ENCODE data around the gene NRXN2. TPM values are rescaled to one million over a fixed set of nuclear protein-coding genes. Genes with fewer than 3 reads are reported as not detected.

The NRXN2 gene
- total RNA-seq, 8 experiments from 2014 or later = 0.51 to 120 (median 71.9) TPM

DNA sequence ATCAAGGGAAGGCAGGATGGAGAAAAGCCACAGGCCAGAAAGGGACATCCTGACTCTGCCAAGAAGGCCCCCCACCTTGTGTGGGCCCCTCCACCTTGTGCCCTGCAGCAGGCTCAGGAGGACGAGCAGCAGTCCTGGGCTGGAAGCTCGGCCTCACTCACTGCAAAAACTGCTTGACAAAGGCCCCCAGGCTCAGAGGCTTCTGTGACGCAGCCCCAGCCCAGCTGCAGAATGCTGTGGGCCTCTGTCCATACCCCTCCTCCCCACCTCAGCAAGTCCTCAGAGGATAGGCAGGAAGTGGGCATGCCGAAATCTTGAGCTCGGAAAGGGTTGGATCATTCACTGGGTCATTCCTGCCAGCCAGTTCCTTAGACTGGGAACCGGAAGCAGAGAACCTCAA, 61.9 kb downstream of the NRXN2 start:
- peak in 1 of 8 experiments; percentile 56 for ATAC-seq (replicated peaks in 6 of 8)
- no peaks in the 10 kb centered on the region for H3K4me1 ChIP-seq (replicated peaks in 1 of 2)
- H3K4me3 ChIP-seq = no peak overlapping the region
- in situ Hi-C loops (cut with MboI; ENCODE audit: low pct_unique_long_range_greater_than_20kb in 2 of 9, low sequenced_read_pairs in 9 of 9, unreplicated experiment in 9 of 9) = no loop called here
- WGBS, 10 experiments = 40 to 100% (median 62%) methylated on average over 1 to 3 of the region's 6 CpGs; no CpG with 5 or more reads in 2 of the 10 experiments
- no peak overlapping the region for H3K27ac ChIP-seq

DNA sequence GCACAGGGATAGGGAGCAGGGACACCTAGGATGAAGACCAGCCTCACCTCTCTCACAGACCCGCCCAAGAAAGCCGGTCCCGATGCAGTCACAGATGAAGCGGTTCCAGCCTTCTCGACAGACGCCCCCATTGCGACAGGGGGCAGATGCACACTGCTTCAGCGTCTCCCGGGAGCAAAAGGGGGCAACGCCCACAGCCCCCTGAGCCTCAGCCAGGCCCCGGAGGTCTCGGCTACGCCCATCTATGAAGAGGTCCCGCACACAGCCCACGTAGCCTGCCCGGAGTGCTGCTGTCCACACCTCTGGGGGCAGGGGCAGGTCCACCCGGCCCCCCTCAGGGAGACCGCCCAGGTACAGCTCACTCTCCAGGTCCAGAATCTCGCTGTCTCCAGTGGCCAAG, 62.3 kb downstream of the NRXN2 start:
- WGBS, 10 experiments = 30 to 100% (median 100%) methylated on average over 1 to 4 of the region's 19 CpGs; no CpG with 5 or more reads in 5 of the 10 experiments
- Histone ChIP-seq H3K27ac (no peak overlapping the region), H3K4me1 (replicated peaks in 1 of 2) (no peaks in the 10 kb centered on the region), H3K4me3 (no peak overlapping the region)
- ATAC-seq (replicated peaks in 6 of 8) = no peak
- in situ Hi-C loops (cut with MboI; ENCODE audit: low pct_unique_long_range_greater_than_20kb in 2 of 9, low sequenced_read_pairs in 9 of 9, unreplicated experiment in 9 of 9) = no loop called here

DNA sequence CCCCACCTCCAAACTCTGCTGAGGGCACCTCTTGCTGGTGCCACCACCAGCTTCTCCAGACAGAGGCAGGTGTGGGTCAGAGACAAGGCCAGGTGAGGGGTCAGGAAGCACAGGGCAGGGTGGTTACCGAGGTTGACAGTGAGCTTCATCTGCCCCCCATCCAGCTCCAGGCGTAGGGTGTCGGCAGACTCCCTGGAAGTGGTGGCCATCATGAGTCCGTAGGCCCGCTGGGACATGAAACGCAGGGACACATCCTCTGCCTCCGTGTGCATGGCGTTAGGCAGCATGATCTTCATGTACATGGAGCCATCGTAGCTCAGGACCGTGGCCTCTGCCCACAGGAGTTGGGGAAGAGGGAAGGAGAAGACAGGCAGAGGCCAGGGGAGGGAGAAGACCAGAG, 62.8 kb downstream of the NRXN2 start:
- Histone ChIP-seq H3K4me1 (replicated peaks in 1 of 2) (no peaks in the 10 kb centered on the region), H3K27ac (no peak overlapping the region), H3K4me3 (no peak overlapping the region)
- no peak for ATAC-seq (replicated peaks in 6 of 8)
- 80 to 90% (median 89%) methylated on average over 1 to 8 of the region's 10 CpGs; no CpG with 5 or more reads in 6 of the 10 experiments for WGBS, 10 experiments
- in situ Hi-C loops (cut with MboI; ENCODE audit: low pct_unique_long_range_greater_than_20kb in 2 of 9, low sequenced_read_pairs in 9 of 9, unreplicated experiment in 9 of 9) = no loop called here

DNA sequence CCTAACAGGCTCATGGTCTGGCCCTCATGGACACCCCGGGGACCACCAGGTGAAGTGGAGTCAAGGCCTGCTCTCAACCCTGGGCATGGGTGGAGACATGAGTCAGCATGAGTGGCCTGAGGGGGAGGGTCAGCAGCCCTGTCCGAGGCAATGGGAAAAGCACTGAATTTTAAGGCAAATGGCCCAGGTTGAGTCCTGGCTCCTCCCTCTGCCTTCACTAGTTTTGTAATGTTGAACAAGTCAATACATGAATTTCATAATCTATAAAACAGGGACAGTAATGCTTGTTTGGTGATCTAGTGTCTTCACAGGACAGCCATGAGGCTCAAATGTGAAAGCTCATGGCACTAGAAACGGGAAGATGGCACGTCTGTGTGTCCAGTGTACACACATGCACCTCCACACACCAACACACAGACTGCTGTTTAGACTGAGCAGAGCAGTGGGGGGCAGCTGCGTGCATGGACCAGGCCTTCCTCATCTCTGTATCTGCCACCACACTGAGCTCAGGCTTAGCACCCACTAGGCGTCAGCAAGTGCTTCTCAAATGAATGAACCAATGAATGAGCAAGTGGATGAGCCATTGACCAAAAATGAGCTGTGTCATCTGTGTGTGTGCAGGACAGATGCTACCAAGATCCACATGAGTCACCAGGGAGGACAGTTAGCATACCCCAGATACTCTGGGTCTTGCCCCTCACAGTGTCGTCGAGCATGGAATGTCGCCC, 63.4 kb downstream of the NRXN2 start:
- in situ Hi-C loops (cut with MboI; ENCODE audit: low pct_unique_long_range_greater_than_20kb in 2 of 9, low sequenced_read_pairs in 9 of 9, unreplicated experiment in 9 of 9) = loop anchor here in 1 of 9 experiments (10.0 kb wide), 1 partner anchor 205 kb away; no protein-coding TSS in a partner anchor
- H3K27ac ChIP-seq = no peak overlapping the region
- WGBS, 10 experiments = 26 to 90% (median 71%) methylated on average over 2 to 8 of the region's 9 CpGs; no CpG with 5 or more reads in 4 of the 10 experiments
- peak; percentile 29 to 94 (median 52) for ATAC-seq (replicated peaks in 6 of 8)
- no peak overlapping the region for H3K4me3 ChIP-seq
- H3K4me1 ChIP-seq (replicated peaks in 1 of 2) = no peaks in the 10 kb centered on the region

DNA sequence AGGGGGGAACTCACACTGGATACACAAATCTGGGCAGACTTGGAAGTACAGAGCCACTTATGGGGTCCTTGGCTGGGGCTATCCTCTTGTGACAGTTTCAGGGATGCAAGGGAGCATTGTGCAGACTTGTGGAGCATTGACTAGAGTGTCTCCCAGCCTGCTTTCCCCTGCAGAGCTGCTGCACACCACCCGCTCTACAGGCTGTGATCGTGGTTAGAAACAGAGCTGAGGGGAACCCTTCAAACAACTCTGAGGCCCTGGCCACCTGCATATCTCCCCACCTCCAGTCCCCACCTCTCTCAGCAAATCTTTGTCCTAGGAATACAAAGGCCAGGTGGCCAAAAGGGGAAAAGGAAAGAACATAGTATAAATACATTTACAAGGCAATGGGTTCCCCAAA, 64.7 kb downstream of the NRXN2 start:
- in situ Hi-C loops (cut with MboI; ENCODE audit: low pct_unique_long_range_greater_than_20kb in 2 of 9, low sequenced_read_pairs in 9 of 9, unreplicated experiment in 9 of 9) = loop anchor here in 1 of 9 experiments (10.0 kb wide), 1 partner anchor 203 kb away; no protein-coding TSS in a partner anchor

DNA sequence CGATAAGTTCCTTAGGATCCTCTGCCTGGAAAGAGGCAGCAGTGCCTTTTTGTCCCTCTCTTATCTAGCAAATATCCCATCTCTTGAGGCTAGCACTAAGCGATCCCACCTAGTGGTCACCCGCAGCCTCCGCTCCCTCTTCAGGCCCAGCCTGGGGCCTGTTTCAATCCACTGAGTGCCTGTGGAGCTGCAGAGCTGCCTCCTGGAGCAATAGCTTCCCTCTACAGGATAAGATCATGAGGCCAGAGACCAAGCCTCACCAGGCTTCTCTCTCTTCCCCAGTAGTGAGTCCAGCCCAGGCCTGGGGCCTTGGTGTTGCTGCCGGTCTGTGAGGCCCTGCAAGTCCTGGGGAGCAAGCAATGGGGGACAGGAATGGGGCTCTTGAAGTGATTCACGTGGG, 66.1 kb downstream of the NRXN2 start:
- Histone ChIP-seq H3K4me1 (replicated peaks in 1 of 2) (peaks cover 7 to 8% of the 10 kb centered on the region in 2 donors), H3K27ac (peak overlapping the region in 1 of 2 donors; percentile 35), H3K4me3 (no peak overlapping the region)
- WGBS, 10 experiments = 78 to 100% (median 85%) methylated on average over 2 to 4 of the region's 6 CpGs; no CpG with 5 or more reads in 5 of the 10 experiments
- peak in 1 of 8 experiments; percentile 6 for ATAC-seq (replicated peaks in 6 of 8)
- in situ Hi-C loops (cut with MboI; ENCODE audit: low pct_unique_long_range_greater_than_20kb in 2 of 9, low sequenced_read_pairs in 9 of 9, unreplicated experiment in 9 of 9) = loop anchor here in 1 of 9 experiments (10.0 kb wide), 1 partner anchor 202 kb away; no protein-coding TSS in a partner anchor

More for the DNA sequence above, 64.7 kb downstream of the NRXN2 start:
- Histone ChIP-seq H3K4me3 (no peak overlapping the region), H3K27ac (no peak overlapping the region), H3K4me1 (replicated peaks in 1 of 2) (peaks cover 1 to 3% of the 10 kb centered on the region in 2 donors)
- ATAC-seq (replicated peaks in 6 of 8) = no peak
- WGBS, 10 experiments = no CpG with 5 or more reads among the region's 2 CpGs

DNA sequence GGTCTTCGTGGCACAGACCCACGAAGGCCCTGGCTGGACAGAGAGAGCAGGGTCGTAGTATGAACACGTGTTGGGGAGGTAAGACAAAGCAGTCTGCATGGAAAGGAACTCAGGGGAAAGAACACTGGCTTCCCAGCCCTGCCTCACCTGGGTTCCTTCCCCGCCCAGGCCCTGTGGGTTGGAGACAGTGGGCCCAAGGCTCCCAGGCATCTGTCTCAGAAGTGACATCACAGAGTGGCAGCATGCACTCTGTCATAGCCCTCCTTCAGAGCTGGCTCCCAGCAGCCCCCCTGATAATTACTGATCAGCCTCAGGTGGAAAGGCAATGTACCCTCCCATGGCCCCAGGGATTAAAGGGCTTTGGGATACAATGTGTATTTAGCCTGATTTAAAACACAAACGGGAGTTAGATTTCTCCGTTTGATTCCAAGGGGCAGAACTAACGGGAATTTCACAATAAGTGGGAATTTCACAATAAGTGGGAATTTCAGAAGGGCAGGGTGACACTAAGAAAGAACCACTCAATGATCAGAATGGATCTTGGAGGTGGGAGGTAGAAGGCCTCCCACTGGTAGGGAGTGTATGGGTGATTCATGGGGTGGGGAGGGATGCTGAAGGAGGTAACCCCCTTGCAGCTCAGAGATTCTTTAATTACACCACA, 66.9 kb downstream of the NRXN2 start:
- Histone ChIP-seq H3K4me1 (replicated peaks in 1 of 2) (peaks cover 7 to 8% of the 10 kb centered on the region in 2 donors), H3K4me3 (no peak overlapping the region), H3K27ac (no peak overlapping the region)
- in situ Hi-C loops (cut with MboI; ENCODE audit: low pct_unique_long_range_greater_than_20kb in 2 of 9, low sequenced_read_pairs in 9 of 9, unreplicated experiment in 9 of 9) = loop anchor here in 1 of 9 experiments (10.0 kb wide), 1 partner anchor 201 kb away; no protein-coding TSS in a partner anchor
- peak in 2 of 8 experiments; percentile 10 to 34 for ATAC-seq (replicated peaks in 6 of 8)
- WGBS, 10 experiments = 0 to 100% (median 82%) methylated on average over 1 to 4 of the region's 8 CpGs; no CpG with 5 or more reads in 3 of the 10 experiments

DNA sequence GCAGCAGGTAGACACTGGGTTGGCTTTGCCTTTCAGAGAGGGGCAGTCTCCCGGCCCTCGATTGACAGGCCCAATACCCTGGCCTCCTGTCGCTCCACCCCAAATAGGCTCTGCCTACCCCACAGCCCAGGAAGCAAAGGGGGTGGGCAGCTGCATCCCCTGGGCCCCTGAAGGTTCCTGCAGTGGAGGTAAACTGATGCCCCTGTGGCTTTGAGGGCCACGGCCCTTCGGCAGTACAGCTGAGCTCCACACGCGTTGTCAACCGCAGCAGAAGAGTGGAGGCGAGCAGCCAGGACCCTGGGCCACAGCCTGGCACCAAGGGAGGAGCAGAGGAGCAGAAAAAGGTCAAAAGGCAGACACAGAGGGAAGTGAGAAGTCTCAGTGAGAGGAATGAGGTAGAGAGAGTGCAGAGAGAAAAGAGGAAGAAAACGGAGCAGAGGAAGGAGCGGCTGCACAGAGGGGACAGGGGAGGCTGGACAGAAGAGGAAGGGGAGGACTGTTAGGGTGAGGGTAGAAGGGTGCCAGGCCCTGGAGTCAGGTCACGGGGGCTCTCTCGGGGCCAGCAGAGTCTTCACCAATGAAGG, 67.9 kb downstream of the NRXN2 start:
- no peak for ATAC-seq (replicated peaks in 6 of 8)

DNA sequence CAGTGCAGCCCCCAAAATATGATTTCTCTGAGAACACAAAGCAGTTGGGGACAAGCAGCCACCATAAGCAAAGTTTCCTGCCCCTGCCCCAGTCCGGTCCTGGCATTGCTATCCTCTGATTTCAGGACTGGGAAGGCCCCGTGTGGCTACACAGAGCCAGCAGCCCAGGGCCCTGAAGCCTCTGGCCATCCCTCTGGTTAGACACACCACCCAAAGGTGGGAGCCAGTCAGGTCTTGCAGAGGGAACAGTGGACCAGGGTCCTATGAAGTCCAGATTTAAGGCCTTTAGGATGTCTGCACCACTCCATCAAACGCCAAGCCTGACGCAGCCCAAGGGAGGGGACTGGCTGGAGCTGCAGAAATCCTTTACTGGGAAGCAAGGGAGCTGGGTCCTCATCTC, 68.6 kb downstream of the NRXN2 start:
- Histone ChIP-seq H3K4me3 (no peak overlapping the region), H3K27ac (no peak overlapping the region), H3K4me1 (replicated peaks in 1 of 2) (peaks cover 9 to 10% of the 10 kb centered on the region in 2 donors)
- WGBS, 10 experiments = 80 to 100% methylated on average over 1 of the region's 4 CpGs; no CpG with 5 or more reads in 8 of the 10 experiments
- in situ Hi-C loops (cut with MboI; ENCODE audit: low pct_unique_long_range_greater_than_20kb in 2 of 9, low sequenced_read_pairs in 9 of 9, unreplicated experiment in 9 of 9) = loop anchor here in 1 of 9 experiments (10.0 kb wide), 1 partner anchor 200 kb away; no protein-coding TSS in a partner anchor
- ATAC-seq (replicated peaks in 6 of 8) = no peak

More for the DNA sequence above, 67.9 kb downstream of the NRXN2 start:
- Histone ChIP-seq H3K4me1 (replicated peaks in 1 of 2) (peaks cover 7 to 8% of the 10 kb centered on the region in 2 donors), H3K27ac (no peak overlapping the region), H3K4me3 (no peak overlapping the region)
- 0 to 94% (median 89%) methylated on average over 2 to 7 of the region's 13 CpGs; no CpG with 5 or more reads in 2 of the 10 experiments for WGBS, 10 experiments
- in situ Hi-C loops (cut with MboI; ENCODE audit: low pct_unique_long_range_greater_than_20kb in 2 of 9, low sequenced_read_pairs in 9 of 9, unreplicated experiment in 9 of 9) = loop anchor here in 1 of 9 experiments (10.0 kb wide), 1 partner anchor 200 kb away; no protein-coding TSS in a partner anchor

DNA sequence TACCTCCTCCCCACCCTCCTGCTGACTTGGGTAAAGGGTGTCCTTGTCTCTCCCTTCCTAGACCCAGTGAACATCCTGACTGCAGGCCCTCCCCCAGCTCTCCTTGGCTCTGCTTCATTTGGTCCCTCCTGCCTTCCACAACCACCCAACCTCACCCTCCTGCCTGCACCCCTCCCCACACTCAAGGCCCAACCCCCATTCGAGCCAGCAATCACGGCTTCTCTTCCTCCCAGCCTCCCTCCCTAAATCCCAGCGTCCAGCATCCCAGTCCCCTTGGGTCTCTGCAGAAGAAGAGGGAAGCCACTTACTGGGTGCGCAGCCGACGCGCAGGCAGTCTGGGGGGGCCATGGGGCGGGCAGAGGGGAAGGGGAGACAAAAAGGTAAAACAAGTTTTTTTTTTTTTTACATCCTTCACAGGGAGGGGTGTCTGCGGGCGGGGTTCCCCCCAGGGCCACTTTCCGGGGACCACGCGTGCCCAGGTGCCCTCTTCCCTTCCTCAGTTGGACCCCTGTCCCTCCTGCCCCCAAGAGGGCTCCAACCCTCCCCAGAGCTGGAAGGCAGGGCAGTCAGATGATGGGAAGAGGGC, 69.5 kb downstream of the NRXN2 start:
- H3K4me3 ChIP-seq = no peak overlapping the region
- in situ Hi-C loops (cut with MboI; ENCODE audit: low pct_unique_long_range_greater_than_20kb in 2 of 9, low sequenced_read_pairs in 9 of 9, unreplicated experiment in 9 of 9) = loop anchor here in 1 of 9 experiments (10.0 kb wide), 1 partner anchor 199 kb away; no protein-coding TSS in a partner anchor

DNA sequence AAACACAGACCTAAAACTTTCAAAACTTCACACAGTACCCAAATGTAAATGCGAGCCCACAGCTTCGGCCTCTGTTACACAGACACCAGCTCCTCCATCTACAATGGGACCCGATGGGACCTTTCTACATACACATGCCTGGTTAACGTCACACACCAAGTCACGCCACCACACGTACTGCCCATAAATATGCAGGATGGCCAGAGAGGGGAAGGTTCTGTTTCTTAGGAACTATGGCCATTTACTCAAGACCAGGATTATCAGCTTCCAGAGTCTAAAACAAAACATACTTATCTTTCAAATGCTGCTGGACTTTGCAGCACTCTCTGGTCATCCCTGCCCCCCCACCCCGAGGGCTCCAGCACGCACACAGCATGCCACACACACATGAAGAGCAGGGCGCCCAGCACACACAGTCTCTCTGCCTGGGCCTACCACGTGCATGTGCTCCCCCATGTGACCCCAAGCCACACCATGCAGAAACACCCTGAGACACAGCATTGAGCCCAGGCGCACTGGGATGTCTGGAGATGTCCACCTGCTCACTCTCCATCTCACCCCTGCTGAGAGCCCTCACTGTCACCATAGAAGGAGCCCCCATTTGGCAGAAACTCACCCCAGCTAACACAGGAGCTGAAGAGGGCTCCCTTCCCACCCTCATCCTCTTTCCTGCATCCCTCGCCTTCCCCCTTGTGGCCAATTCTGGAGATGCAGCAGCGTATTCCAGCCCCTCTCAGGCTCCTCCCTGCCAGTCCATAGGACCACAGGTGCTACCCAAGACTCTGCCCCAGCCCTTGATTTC, 70.2 kb downstream of the NRXN2 start:
- H3K27ac ChIP-seq = no peak overlapping the region
- H3K4me1 ChIP-seq (replicated peaks in 1 of 2) = peaks cover 14 to 15% of the 10 kb centered on the region in 2 donors
- 0 to 100% (median 60%) methylated on average over 1 to 3 of the region's 13 CpGs; no CpG with 5 or more reads in 5 of the 10 experiments for WGBS, 10 experiments
- in situ Hi-C loops (cut with MboI; ENCODE audit: low pct_unique_long_range_greater_than_20kb in 2 of 9, low sequenced_read_pairs in 9 of 9, unreplicated experiment in 9 of 9) = loop anchor here in 1 of 9 experiments (10.0 kb wide), 1 partner anchor 198 kb away; no protein-coding TSS in a partner anchor
- no peak overlapping the region for H3K4me3 ChIP-seq
- ATAC-seq (replicated peaks in 6 of 8) = peak; percentile 73 to 95 (median 87)

More for the DNA sequence above, 69.5 kb downstream of the NRXN2 start:
- no CpG with 5 or more reads among the region's 13 CpGs for WGBS, 10 experiments
- no peak for ATAC-seq (replicated peaks in 6 of 8)
- peaks cover 14 to 15% of the 10 kb centered on the region in 2 donors for H3K4me1 ChIP-seq (replicated peaks in 1 of 2)
- H3K27ac ChIP-seq = no peak overlapping the region
